HL-60 (cell line): ENCODE data around the gene DPYD.

ENCODE experiments used
- POLR2AphosphoS5 ChIP-seq: IDR thresholded peaks from 2 replicates; pipeline ENCODE4 v1.6.1; 2012; ENCODE audit warnings: low read depth
- TF ChIP-seq, protein P1 (sequence below): IDR thresholded peaks from one replicate; pipeline ENCODE4 v1.5.1; 2011; ENCODE audit warnings: low read length, control low read depth, inconsistent platforms; ENCODE audit not compliant: insufficient read depth
- TF ChIP-seq, protein P2 (sequence below): IDR thresholded peaks from 2 replicates; pipeline ENCODE4 v1.6.1; 2012; ENCODE audit warnings: low read depth; ENCODE audit not compliant: insufficient replicate concordance

DNA sequence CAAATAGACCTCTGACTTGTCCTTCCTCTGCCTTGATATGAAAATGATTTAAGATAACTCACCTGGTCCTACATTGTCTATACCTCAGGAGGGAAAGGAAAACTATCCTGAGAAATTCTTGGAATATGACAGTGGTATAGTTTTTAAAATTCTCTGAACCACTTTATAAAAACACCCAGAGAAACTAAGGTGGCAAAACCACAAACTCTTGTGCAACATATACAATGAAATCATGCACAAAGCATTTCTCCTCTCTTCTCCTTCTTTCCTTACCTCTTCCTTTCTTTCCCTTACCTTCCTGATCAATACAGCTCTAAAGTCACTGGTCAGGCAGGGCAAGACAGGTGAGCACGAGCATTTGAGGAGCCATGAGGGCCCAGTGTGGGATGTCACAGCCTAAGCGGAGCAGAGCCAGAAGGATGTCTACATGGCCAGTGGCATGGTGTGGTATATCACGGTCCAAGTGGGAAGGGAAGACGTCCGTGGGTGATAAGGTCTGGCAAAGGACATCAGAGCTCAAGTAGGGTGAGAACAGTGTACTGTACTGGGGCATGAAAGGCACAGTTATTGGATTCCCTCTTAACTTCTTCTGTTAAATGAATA, 543.3 kb downstream of the DPYD start:
- no peak for TF ChIP-seq POLR2AphosphoS5
- TF ChIP-seq, protein P1, sequence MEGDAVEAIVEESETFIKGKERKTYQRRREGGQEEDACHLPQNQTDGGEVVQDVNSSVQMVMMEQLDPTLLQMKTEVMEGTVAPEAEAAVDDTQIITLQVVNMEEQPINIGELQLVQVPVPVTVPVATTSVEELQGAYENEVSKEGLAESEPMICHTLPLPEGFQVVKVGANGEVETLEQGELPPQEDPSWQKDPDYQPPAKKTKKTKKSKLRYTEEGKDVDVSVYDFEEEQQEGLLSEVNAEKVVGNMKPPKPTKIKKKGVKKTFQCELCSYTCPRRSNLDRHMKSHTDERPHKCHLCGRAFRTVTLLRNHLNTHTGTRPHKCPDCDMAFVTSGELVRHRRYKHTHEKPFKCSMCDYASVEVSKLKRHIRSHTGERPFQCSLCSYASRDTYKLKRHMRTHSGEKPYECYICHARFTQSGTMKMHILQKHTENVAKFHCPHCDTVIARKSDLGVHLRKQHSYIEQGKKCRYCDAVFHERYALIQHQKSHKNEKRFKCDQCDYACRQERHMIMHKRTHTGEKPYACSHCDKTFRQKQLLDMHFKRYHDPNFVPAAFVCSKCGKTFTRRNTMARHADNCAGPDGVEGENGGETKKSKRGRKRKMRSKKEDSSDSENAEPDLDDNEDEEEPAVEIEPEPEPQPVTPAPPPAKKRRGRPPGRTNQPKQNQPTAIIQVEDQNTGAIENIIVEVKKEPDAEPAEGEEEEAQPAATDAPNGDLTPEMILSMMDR: no peak
- TF ChIP-seq, protein P2, sequence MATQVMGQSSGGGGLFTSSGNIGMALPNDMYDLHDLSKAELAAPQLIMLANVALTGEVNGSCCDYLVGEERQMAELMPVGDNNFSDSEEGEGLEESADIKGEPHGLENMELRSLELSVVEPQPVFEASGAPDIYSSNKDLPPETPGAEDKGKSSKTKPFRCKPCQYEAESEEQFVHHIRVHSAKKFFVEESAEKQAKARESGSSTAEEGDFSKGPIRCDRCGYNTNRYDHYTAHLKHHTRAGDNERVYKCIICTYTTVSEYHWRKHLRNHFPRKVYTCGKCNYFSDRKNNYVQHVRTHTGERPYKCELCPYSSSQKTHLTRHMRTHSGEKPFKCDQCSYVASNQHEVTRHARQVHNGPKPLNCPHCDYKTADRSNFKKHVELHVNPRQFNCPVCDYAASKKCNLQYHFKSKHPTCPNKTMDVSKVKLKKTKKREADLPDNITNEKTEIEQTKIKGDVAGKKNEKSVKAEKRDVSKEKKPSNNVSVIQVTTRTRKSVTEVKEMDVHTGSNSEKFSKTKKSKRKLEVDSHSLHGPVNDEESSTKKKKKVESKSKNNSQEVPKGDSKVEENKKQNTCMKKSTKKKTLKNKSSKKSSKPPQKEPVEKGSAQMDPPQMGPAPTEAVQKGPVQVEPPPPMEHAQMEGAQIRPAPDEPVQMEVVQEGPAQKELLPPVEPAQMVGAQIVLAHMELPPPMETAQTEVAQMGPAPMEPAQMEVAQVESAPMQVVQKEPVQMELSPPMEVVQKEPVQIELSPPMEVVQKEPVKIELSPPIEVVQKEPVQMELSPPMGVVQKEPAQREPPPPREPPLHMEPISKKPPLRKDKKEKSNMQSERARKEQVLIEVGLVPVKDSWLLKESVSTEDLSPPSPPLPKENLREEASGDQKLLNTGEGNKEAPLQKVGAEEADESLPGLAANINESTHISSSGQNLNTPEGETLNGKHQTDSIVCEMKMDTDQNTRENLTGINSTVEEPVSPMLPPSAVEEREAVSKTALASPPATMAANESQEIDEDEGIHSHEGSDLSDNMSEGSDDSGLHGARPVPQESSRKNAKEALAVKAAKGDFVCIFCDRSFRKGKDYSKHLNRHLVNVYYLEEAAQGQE: no peak
